ENCODE data around the gene POU6F1.
"Not testable (repeated sequence)": the region's sequence is repeated elsewhere in the genome, so short reads cannot be mapped to it uniquely, and the experiment has no call there.

Gene POU6F1

DNA sequence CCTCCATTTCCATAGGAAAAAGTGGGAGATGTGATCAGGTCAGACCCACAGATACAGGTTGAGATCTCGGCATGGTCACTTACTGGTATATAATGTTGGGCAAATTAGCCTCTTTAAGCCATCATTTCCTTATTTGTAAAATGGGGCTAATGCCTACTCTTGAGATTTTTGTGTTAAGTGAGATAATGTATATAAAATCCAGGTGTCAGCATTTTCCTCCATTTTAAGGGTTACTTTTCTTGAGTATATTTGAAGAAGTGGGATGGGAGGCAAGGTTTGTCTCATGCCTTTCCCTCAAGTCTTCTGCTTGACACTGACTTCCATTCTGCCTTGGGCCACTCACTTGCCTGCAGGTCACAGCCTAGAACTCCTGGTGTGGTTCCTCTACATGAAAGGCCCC lies 10.1 kb upstream of the POU6F1 start:
- no peak for DNase-seq

DNA sequence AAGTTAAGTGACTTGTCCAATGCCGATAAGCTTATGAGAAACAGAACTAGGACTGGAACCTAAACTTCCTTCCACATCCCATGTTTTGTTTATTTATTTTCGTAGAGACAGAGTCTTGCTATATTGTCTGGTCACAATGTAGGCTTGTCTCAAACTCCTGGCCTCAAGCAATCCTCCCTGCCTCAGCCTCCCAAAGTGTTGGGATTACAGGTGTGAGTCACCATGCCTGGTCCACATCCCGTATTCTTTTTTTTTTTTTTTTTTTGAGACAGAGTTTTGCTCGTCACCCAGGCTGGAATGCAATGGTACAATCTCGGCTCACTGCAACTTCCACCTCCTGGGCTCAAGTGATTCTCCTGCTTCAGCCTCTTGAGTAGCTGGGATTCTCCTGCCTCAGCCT lies 9.2 kb upstream of the POU6F1 start:
- not testable (repeated sequence) for DNase-seq

DNA sequence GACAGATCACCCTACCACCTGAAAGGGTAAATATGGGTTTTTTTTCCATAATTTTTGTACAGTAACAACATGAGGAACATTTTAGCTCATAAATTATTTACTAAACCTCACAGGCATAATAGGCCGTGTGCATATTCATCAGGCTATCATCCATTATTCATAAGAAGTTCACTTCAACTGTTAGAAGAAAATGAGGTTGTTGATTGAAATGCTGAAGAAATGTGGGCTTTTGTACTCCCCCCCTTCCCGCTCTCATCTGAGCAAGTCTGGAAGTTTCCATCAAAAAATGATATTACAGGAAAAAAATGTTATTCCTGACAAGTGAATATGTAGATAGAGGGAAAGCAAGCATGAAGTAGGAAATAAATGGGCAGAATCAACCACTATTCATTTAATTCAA lies 7.9 kb upstream of the POU6F1 start:
- DNase-seq = no peak

DNA sequence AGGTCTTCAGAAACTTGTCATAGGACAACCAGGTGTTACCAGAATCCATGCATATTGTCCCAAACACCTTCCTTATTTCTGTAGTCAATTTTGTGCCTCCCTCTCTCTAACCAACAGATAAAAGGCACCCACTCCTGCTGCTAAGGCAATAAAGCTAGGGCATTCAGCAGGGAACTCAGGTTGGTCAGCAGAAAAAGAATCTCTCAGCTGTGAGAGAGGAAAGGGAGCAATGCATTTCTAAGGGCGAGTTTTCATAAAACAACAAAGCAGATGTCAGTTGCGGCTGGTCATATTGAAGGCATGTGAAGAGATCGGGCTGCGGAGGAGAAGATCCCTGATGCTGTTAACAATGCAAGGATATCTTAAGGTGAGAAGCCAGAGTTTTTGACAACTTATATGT lies 7.4 kb upstream of the POU6F1 start:
- no peak for DNase-seq

DNA sequence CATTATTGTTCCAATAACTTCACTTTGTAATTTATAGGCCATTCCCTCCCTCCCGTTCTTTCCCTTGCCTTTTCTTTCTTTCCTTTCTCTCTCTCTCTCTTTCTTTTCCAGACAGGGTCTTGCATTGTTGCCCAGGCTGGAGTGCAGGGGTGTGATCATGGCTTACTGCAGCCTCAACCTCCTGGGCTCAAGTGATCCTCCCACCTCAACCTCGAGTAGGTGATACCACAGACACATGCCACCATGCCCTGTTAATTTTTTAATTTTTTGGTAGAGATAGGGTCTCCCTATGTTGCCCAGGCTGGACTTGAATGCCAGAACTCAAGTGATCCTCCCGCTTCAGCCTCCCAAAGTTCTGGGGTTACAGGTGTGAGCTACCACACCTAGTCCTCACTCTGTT lies 6.8 kb upstream of the POU6F1 start:
- no peak for DNase-seq

DNA sequence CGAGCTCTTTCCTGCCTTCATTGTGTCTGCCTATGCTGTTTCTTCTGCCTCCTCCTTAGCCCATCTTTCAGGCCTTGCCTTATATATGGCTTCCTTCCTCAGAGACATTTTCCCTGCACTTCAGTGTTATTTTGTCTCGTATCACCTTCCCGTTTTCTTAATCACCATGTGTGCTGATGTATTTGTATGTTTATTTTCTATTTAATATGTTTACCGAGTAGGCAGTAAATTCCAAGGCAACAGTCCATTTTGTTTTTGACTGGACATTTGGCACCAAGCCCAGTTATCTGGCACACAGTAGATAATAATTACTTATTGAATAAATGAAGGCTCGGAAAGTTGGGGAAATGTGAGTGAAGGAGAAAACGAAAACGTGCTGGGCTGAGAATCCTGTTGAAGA lies 4.6 kb upstream of the POU6F1 start:
- no peak for DNase-seq

DNA sequence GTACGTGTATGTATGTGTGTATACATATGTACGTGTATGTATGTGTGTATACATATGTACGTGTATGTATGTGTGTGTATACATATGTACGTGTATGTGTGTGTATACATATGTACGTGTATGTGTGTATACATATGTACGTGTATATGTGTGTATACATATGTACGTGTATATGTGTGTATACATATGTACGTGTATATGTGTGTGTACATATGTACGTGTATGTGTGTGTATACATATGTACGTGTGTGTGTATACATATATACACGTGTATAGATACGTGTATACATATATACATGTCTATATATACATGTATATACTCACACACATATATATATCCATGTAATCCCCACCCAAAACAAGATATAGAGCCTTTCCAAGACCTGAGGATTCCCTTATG lies 2.0 kb upstream of the POU6F1 start:
- DNase-seq = not testable (repeated sequence)

DNA sequence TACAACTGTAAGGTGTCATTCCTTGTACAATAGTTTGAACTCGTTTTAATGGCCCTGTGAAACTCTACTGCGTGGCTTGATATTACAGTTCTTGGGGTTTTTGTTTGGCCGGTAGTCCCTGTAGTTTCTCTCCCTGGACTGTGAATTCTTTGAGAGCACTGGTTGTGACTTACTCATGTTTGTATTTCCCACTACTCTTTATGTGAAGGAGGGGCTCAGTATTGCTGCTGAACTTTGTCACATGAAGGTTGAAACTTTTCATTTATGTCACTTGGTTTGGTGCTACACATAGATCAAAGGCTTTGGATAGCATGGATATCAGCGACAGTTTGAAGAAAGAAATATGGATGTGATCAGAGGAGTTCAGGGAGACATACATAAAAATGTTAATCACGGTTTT lies 1.5 kb upstream of the POU6F1 start:
- no peak for DNase-seq

DNA sequence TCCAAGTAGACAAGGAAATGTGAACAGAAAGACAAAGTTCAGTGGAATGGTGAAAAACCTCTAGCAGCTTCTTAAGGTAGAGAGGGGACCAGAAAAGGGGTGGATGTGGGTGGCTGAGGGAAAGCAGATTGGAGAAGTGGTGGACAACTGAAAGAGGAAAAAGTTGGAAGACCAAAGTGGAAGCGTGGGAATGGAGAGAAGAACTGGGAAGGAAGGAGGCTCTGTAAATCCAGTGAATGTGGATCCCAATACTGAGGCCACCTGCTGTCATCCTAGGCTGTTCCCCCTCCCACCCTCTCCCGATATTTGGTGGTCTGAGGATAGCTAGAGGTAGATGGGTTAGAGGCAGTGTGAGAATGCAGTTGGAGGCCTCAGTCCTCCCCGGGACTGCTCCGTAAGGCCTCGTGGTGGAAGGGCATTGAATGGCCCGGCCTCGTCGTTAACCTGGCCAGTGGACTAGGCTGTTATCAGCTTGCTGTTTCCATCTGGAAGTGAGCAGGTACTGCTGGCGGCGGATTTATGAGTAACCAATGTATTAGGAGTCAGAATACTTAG lies 822 bp upstream of the POU6F1 start:
- DNase-seq = no peak

DNA sequence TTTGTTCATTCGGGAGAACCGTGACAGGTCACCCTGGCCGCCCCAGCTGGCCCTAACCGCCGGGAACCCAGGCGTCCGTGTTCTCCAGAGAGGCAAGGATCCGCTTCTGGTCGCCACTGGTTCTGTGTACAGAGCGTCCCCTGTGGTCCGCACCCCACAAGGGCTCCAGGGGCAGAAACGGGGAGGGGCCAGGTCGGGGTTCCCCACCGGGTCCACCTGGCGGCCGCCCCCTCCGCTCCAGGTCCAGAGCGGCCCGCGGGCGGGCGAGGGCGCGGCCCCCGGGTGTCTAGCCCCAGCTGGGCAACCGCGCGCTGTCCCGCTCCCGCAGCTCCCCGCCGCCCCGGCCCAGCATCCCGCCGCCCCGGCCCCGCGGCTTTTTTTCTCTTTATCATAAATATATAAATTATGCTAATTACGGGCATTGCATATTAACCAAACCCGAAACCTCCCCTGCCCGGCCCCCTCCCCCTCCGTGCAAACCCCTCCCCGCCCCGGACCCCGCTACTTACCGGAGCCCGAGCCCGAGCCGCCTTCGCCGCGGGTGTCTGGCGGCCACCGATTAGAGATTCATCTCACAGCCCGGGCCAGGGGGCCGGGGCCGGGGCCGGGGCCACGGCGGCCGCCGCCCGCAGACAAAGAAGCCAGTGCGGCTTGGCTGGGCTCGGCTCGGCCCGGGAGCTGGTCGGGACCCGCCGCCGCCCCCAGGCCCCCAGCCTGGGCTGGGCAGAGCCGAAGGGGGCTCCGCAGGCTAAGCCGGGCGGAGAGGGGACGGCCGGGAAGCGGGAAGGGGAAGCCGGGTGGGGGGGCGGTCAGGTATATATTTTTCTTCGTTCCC lies 512 bp downstream of the POU6F1 start:
- DNase-seq = no peak

DNA sequence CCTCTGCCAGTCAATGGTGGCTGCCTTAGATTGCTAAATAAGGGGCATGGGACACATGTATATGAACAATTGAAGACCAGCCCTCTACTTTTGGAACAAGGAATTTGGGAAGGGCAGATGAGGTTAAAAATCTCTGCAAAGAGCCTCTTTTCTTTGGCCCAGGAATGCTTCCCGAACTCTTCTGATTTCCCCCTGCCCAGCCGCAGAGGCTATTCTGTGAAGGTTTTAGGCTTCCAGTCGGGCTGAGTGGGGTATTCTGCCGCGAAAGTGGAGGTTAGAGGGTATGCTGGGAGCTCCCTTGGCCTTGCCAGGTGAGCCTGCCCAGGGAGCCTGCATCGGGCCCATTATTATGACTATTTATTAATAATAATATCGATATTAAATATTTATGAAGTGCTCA lies 1.2 kb downstream of the POU6F1 start:
- no peak for DNase-seq

DNA sequence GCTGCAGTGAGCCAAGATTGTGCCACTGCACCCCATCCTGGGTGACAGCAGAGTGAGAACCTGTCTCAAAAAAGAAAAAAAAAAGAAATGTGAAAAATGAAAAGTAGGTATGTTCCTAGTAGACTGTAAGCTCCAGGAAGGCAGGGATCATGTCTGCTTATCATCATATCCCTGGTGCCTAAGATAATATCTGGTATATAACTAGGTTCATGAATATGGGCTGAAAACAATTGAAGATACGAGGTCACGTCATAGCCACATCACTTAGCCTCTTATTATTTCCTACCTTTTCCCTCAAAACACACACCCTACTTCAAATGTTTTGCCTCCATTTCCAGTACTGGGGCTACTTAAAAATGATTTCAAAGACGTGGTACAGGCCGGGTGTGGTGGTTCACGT lies 3.0 kb downstream of the POU6F1 start:
- DNase-seq = no peak

DNA sequence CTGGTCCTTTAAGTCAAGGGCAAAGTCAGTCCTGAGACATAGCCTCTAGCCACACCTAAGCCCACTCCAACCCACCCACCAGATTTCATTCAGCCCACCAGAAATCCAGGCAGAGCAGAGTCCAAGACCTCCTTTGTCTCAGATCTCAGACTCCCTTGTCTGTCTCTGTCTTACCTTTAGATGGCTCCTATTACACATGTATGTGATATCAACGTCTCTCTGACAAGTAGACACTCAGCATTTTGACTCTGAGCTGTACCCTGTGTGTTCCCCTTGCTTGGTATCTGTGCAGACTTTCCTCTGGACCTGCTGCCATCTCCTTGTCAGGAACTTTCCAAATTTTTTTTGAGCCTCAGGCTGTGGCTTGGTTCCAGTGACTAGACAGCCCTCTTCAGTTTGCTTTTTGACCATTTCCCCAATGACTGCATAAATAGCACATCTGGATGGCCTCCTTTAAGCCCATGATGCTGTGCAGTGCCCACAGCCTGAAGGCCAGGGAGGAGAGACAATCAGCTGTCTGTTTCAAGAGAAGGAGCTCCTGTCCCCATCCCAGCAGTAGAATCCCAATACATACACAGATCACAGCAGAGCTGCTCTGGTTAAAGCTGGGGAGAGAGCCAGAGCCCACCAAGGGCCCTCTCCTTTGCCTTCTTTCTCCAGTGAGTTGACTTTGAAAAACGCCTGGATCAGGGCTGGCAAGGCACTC lies 7.0 kb downstream of the POU6F1 start:
- DNase-seq = no peak

DNA sequence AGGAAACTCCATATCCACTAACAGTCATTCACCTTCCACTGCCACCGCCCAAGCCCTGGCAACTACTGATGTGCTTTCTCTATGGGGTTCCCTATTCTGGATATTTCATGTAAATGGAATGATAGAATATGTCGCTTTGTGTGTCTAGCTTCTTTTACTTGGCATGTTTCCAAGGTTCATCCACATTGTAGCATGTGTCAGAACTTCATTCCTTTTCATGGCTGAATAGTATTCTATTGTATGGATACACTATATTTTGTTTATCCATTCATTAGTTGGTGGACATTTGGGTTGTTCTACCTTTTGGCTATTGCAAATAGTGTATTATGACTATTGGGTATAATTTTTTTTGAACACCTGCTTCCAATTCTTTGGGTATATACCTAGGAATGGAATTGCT lies 8.6 kb downstream of the POU6F1 start:
- DNase-seq = no peak

DNA sequence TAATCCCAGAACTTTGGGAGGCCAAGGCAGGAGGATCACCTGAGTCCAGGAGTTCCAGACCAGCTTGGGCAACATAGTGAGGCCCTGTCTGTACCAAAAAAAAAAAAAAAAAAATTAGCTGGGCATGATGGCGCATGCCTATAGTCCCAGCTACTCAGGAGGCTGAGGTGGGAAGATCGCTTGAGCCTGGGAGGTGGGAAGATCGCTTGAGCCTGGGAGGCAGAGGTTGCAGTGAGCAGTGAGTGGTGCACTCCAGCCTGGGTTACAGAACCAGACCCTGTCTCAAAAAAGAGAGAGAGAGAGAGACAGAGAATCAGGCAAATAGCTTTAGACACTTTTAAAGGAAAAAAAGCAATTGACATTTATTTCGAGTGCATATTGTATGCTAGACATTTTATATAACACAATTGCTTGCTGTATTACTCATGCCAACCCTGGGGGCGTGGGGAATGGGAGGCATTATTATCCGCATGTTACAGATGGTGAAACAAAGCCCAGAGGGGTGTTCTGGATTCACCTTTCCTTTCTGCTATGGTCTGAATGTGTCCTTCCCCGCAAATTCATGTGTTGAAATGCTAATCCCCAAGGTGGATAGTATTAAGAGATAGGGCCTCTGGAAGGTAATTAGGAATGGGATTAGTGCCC lies 9.7 kb downstream of the POU6F1 start:
- no peak for DNase-seq

DNA sequence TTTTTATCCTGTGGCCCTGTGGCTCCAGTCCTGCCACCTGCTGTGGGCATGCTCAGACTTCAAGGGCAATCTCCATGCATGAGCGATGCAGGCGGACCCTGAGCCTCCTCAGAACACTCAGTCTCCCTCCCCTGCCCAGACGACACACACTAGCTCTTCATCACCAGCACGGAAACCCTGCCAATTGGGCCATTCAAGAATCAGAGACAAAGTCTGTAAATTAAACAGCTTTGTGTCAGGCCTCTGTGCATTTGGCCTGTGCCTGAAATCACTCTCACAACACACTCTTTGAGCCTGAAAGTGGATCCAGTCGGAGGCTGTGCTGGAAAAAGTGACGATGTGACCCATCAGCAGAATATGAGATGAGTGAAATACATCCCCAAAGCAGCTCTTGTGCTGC lies 12.5 kb downstream of the POU6F1 start:
- no peak for DNase-seq

DNA sequence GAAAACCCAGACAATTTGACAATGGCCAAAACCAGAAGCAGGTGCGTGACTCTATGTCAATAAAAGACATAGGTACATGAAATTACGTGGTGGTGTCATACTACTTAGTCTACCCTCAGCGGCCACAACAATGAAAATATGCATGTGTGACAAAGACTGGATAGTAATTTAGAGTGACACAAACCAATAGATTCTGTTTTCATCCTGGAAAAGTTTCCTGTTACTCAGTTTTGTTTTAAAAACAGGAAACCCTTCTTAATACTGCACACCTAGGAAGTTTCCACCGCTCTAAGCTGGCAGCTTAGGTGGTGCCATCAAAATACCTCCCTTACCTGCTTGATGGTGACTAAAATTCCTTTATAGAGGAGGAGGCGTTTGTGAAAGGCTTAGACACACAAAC lies 15.1 kb downstream of the POU6F1 start:
- no peak for DNase-seq

DNA sequence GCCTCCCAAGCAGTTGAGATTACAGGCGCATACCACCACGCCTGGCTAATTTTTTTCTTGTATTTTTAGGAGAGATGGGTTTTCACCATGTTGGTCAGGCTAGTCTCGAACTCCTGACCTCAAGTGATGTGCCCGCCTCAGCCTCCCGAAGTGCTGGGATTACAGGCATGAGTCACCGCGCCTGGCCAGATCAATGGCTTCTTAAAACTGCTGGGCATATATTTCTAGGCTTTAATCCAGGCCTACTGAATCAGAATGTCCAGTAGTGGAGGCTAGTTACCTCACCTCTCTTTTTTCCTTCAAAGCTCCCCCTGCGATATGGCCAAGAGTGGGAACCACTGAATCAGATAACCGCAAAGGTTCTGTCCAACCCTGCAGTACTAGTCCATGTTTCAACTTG lies 17.1 kb downstream of the POU6F1 start:
- no peak for DNase-seq

DNA sequence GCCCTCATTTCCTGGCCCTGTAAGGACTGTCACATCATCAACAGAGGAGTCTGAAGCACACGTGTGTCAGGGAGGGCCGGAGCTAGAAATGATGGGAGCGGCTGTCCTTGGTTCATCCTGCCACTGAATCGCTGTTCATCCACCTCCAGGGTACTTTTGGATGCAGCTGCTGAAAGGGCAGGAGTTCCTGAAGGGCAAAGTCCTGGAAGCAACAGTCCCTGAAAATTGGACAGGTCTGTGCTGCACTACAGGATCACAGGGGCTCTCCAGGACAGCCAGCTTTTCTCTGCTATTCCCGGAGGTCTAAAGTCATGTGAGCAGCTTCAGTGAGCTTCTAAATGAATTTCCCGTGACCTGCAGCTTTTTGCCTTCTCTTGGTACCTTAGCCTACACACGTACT lies 17.7 kb downstream of the POU6F1 start:
- no peak for DNase-seq

DNA sequence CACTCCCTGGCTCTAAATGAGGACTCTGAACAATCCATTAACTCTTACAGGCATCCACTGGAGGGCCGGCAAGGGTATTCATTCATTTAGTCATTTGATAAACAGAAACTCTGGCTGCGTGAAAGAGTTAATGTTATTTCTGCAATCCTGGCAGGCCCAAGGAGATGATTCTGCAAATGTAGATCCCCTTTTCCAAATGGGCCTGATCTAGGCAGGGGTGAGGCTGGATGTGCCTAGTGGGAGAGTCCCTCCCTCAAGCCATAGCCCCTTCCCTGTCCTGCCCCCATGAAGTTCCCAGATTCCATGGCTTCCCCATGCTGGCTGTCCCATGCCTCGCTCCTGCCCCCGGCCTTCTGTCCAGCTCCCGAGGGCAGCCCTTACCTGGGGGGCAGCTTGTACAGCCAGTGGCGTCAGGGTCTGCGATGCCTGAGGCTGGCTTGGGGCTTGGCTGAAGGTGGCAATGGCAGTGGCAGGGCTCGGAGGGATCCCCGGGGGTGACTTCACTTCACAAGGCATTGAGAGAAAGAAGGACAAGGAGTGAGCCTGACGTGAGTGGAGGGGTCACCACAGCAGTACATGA lies 18.4 kb downstream of the POU6F1 start:
- DNase-seq = no peak

DNA sequence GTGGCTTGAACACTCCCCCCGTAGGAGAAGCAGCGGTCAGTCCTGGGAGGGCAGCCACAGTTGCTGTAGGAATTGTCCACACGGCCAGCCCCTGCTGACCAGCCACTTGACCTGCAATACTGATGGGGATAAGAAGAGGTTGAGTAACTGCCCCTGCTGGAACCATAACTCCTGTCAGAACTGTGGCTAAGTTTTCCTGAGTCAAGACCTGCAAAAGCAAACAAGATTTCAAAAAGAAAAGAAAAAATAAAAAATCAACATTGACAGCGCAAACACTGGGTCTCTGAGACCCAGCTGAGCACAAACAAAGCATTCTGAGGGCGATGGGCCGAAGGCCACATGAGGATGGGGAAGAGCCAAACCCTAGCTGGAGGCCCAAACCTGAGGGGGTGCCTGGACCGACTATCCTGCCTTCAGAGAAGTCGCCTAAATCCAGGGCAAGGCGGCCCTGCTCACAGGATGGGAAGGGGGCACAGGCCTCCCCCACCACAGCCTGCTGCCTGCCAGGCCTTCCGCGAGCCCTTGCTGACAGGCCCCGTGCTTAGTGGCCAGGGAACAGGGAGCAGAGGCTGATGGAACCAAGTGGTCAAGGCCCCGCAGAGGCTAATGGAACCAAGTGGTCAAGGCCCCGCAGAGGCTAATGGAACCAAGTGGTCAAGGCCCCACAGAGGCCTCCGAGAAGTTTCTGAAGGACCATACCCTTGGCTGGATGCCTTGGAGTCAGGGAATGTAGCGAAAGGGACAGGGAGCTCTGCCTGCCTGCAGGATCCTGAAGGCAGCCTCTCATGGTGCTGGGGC lies 19.1 kb downstream of the POU6F1 start:
- no peak for DNase-seq

DNA sequence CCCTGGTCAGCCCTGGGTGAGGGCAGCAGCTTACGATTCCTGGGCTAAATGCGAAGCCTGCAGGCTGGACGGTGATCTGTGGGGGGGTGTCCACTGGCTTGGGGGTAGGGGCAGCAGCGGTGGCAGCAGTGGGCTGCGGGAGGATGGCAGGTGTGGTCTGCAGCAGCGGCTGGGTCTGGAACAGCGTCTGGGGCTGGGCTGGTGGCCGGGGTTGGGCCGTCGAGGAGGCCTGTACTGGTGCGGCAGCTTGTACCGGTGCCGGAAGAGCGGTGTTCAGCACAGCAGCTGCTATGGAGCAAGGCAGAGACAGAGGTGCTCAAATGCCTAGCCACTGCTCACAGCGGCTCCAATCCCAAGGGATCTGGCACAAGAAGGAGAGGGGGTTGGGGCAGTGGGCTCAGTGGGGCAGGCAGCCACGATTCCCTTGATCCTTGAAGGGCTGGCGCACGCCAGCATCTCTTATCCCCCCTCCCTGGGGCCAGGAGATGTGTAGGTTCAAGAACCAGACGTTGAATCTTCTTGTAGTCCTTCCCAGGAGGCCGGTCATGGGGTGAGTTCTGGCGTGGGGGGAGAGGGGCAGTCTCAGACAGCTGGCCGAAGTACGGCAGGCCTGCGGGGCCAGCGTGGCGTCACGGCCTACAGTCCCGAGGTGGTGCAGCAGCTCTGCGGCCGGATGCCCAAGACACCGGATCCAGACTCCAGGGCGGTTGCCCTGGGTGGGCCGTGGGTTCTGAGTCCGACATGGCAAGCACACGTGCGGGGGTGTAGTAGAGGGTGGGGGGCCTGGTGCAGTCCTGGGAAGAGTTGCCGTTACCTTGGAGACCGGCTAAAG lies 19.9 kb downstream of the POU6F1 start:
- no peak for DNase-seq

Measured in NCI-H1092 (cell line).